Common myeloid progenitor, CD34-positive (primary cell): ENCODE measurements around the gene CABLES1.

Source experiments
- CTCF ChIA-PET: fragments of 350-600 bp; sonication (Branson Sonifier 250); formaldehyde crosslinking; loops from one replicate; lab custom pipeline; 2021; ENCODE audit warnings: antibody characterized with exemption; lab: Charles Lee
- POLR2A ChIA-PET: fragments of 350-600 bp; sonication (Branson Sonifier 250); formaldehyde crosslinking; loops from one replicate; lab custom pipeline; 2021; ENCODE audit warnings: antibody characterized with exemption; lab: Charles Lee
- DNase-seq, 3 donors: peaks; one replicate each; pipeline versions ENCODE4 v3.0.0 to v3.0.0-alpha.2; 2013
- H3K27ac ChIP-seq, 2 experiments: 1 replicate in 1 of 2; 2 replicates in 1 of 2; pipeline ENCODE4 v1.7.0; 2013; ENCODE audit warnings: inconsistent platforms in 2 of 2, low read length in 2 of 2, mild to moderate bottlenecking in 2 of 2, low read depth in 1 of 2, moderate library complexity in 1 of 2; ENCODE audit not compliant: severe bottlenecking in 2 of 2, insufficient read depth in 1 of 2, poor library complexity in 1 of 2
- H3K27me3 ChIP-seq, 5 experiments: replicated peaks in 2 of 5; 1 replicate in 3 of 5; 2 replicates in 2 of 5; pipeline versions ENCODE4 v1.6.1 to v1.7.0; 2013; ENCODE audit warnings: low read length in 4 of 5, mild to moderate bottlenecking in 2 of 5, moderate library complexity in 2 of 5, inconsistent platforms in 1 of 5; ENCODE audit not compliant: insufficient read depth in 5 of 5, control insufficient read depth in 4 of 5
- H3K36me3 ChIP-seq, 4 experiments: 1 replicate in 2 of 4; 2 replicates in 2 of 4; pipeline versions ENCODE4 v1.6.1 to v1.7.0; 2013; ENCODE audit warnings: low read length in 3 of 4, control low read depth in 1 of 4, mild to moderate bottlenecking in 1 of 4; ENCODE audit not compliant: control insufficient read depth in 4 of 4, insufficient read depth in 4 of 4
- H3K4me1 ChIP-seq, 4 experiments: 1 replicate in 3 of 4; 2 replicates in 1 of 4; pipeline versions ENCODE4 v1.6.1 to v1.7.1; 2013; ENCODE audit warnings: low read length in 3 of 4, mild to moderate bottlenecking in 3 of 4, control low read depth in 1 of 4, inconsistent platforms in 1 of 4, moderate library complexity in 1 of 4; ENCODE audit not compliant: control insufficient read depth in 4 of 4, insufficient read depth in 4 of 4; ENCODE audit errors: control extremely low read depth in 1 of 4
- H3K4me3 ChIP-seq, 7 experiments: 1 replicate in 4 of 7; 2 replicates in 3 of 7; pipeline versions ENCODE4 v1.5.1 to v1.7.0; 2013; ENCODE audit warnings: mild to moderate bottlenecking in 7 of 7, low read length in 6 of 7, moderate library complexity in 6 of 7, inconsistent platforms in 2 of 7, low read depth in 2 of 7, control low read depth in 1 of 7; ENCODE audit not compliant: insufficient read depth in 4 of 7, control insufficient read depth in 1 of 7; ENCODE audit errors: extremely low read depth in 1 of 7
- H3K9me3 ChIP-seq, 5 experiments: 1 replicate in 4 of 5; 2 replicates in 1 of 5; pipeline versions ENCODE4 v1.6.1 to v1.7.1; 2013; ENCODE audit warnings: low read length in 4 of 5, mild to moderate bottlenecking in 2 of 5, inconsistent platforms in 1 of 5, low read depth in 1 of 5, moderate library complexity in 1 of 5; ENCODE audit not compliant: control insufficient read depth in 4 of 5, insufficient read depth in 2 of 5; ENCODE audit errors: control extremely low read depth in 1 of 5
- WGBS: methylation state at CpG from one replicate; pipeline ENCODE4 v1.1.5; 2013; ENCODE audit not compliant: insufficient coverage; 5-methylcytosine and 5-hydroxymethylcytosine counted together

CABLES1 gene

DNA sequence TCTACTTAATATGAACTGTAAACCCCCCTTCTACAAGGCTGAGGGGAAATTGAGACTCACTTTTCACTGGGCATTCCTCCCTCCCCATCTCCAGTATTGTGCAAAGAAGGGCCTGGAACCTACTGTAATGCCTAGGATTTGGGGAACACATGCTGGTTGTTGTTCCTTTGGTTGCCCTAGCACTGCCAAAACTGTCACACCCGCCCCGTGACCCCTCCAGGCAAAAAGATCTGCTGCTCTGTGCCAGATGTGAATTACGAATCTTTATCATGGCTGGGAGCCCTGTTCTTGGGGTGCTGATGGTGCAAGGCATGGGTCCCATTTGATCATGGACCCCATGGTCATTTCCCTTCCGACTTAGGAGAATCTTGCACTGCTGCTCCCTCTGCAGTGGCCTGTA lies 95.4 kb downstream of the CABLES1 start:
- POLR2A ChIA-PET, result no interaction called here
- H3K4me1 ChIP-seq, result peaks cover 7 to 40% (median 34%) of the 10 kb centered on the region in 4 experiments

DNA sequence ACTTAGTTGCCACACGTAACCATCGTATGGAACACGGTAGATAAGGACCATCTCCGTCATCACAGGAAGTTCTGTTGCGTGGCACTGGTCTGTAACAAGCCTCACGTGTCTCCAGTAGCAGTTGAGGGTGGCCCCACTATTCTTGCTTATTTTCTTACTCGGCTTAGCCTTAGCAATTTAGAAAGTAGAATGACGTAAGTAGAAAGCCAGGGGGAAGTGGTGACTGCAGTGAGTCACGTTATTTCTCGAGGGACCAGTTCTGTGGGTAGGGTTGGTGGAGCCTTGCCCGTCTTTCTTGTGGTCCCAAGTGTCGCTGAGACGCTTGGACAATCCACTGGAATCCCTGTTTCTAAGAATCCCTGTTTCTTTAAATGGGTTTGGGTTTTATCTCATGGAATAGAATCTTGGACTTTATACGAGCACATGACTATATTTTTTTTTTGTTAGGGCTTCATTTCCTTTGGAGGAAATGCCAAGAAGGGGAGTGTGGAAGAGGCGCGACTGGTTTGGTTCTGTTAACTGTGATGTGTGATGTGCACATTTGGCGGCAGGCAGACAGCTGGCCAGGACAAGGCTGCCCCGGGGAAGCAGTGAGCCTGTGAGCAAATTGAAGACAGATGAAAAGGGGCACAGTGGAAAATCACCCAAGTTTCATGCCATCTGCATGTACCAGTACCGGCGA lies 96.2 kb downstream of the CABLES1 start:
- H3K4me3 ChIP-seq, result no peak overlapping the region
- DNase-seq, result peak; percentile 99 to 100 (median 99)
- WGBS, result 15% methylated on average over 17 of the region's 20 CpGs
- ChIA-PET POLR2A (no interaction called here), CTCF (interaction anchor here (1.0 to 2.1 kb wide), 3 partner anchors 11 to 60 kb away, joined by 3 to 4 read pairs (median 3); no protein-coding TSS in a partner anchor)
- H3K27ac ChIP-seq, result peak overlapping the region; percentile 97 to 98
- peaks cover 0 to 20% (median 6%) of the 10 kb centered on the region in 4 experiments for H3K36me3 ChIP-seq
- no peaks in the 10 kb centered on the region for H3K9me3 ChIP-seq
- H3K4me1 ChIP-seq, result peaks cover 7 to 40% (median 32%) of the 10 kb centered on the region in 4 experiments
- H3K27me3 ChIP-seq, result no peaks in the 10 kb centered on the region

More for the DNA sequence above, 95.4 kb downstream of the CABLES1 start:
- 100% methylated on average over 4 of the region's 4 CpGs for WGBS
- no peaks in the 10 kb centered on the region for H3K9me3 ChIP-seq
- H3K4me3 ChIP-seq, result no peak overlapping the region
- H3K27me3 ChIP-seq, result no peaks in the 10 kb centered on the region
- CTCF ChIA-PET, result interaction anchor here (1.2 to 12.9 kb wide), 2 partner anchors 14 to 20 kb away, joined by 3 to 147 read pairs; no protein-coding TSS in a partner anchor
- peak overlapping the region; percentile 97 to 98 for H3K27ac ChIP-seq
- peak in 2 of 3 donors; percentile 18 to 39 for DNase-seq
- peaks cover 0 to 20% (median 6%) of the 10 kb centered on the region in 4 experiments for H3K36me3 ChIP-seq

DNA sequence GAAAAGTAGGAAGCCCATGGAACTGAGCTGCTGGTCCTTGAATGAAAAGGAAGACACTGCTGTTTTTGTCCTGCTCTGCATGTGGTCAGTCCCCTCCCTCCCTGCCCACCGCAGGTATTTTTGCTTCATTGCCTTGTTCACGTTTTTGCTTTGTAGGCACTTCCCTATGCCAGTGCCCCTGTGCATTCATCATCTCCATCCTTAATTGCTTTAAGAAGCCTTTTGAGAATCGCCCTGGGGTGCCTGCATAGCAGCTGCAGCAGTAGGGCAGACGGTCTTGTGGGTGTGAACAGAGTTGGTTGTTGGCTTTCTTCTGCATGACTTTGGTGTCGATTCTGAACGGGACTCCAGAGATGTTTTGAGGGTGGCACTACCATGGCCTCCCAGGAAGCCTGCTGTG lies 97.0 kb downstream of the CABLES1 start:
- no peaks in the 10 kb centered on the region for H3K9me3 ChIP-seq
- peaks cover 0 to 18% (median 6%) of the 10 kb centered on the region in 4 experiments for H3K36me3 ChIP-seq
- 98% methylated on average over 5 of the region's 6 CpGs for WGBS
- ChIA-PET CTCF (interaction anchor here (1.0 to 2.1 kb wide), 3 partner anchors 10 to 61 kb away, joined by 3 to 4 read pairs (median 3); no protein-coding TSS in a partner anchor), POLR2A (no interaction called here)
- H3K4me3 ChIP-seq, result no peak overlapping the region
- H3K27me3 ChIP-seq, result no peaks in the 10 kb centered on the region
- peak in 1 of 3 donors; percentile 25 for DNase-seq
- peak overlapping the region; percentile 87 to 98 for H3K27ac ChIP-seq
- H3K4me1 ChIP-seq, result peaks cover 7 to 41% (median 35%) of the 10 kb centered on the region in 4 experiments

DNA sequence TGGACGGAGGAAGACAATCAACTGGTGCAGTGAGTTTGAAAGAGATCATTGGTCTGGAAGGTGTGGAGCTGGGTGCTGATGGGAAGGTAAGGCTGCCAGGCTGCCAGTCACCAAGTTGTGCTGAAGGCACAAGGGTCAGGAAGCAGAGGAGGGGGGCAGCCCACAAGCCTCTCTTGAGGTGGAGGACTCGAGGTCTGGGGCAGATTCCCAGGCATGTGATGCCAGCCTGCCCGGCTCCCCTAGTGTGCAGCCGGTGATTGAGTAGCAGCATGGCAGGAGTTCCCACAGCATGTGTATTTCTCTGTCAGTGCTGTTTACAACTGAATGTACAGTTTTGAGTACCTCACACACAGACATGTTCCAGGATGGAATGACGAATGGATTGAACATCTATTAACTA lies 99.3 kb downstream of the CABLES1 start:
- ChIA-PET CTCF (interaction anchor here (0.5 to 5.1 kb wide), 2 partner anchors 26 to 150 kb away, joined by 4 to 31 read pairs; no protein-coding TSS in a partner anchor), POLR2A (interaction anchor here (0.6 to 0.8 kb wide), 2 partner anchors 25 to 177 kb away, joined by 3 read pairs; no protein-coding TSS in a partner anchor)
- no peak for DNase-seq
- Histone ChIP-seq H3K9me3 (no peaks in the 10 kb centered on the region), H3K27me3 (no peaks in the 10 kb centered on the region), H3K4me1 (peaks cover 5 to 40% (median 33%) of the 10 kb centered on the region in 4 experiments), H3K27ac (no peak overlapping the region), H3K36me3 (peaks cover 0 to 32% (median 7%) of the 10 kb centered on the region in 4 experiments), H3K4me3 (no peak overlapping the region)
- WGBS, result 35% methylated on average over 4 of the region's 5 CpGs

DNA sequence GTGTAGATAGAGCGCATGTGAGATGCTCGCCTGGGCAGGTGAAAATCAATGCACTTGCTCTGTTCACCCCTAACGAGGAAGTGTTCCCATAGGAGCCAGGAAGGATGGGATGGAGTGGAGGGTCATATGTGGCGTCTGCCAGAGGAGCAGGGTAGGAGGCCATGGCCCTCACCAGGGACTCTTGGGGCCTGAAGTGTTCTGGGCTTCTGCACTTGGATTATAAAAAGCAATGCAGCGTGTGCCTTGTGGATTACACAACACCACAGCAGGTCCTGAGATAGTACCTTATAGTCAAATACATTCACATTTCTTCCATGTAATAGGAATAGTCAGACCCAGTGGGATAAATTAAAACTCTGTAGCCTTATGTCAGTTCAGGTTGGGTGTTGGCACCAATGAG lies 100.1 kb downstream of the CABLES1 start:
- DNase-seq, result no peak
- Histone ChIP-seq H3K36me3 (peaks cover 0 to 32% (median 8%) of the 10 kb centered on the region in 4 experiments), H3K27me3 (no peaks in the 10 kb centered on the region), H3K4me3 (no peak overlapping the region), H3K27ac (no peak overlapping the region), H3K4me1 (peaks cover 5 to 37% (median 33%) of the 10 kb centered on the region in 4 experiments), H3K9me3 (no peaks in the 10 kb centered on the region)
- ChIA-PET POLR2A (interaction anchor here (0.8 kb wide), 1 partner anchor 25 kb away, joined by 3 read pairs; no protein-coding TSS in a partner anchor), CTCF (interaction anchor here (0.7 to 5.1 kb wide), 7 partner anchors 18 to 142 kb away, joined by 3 to 31 read pairs (median 4); no protein-coding TSS in a partner anchor)
- 93% methylated on average over 2 of the region's 5 CpGs for WGBS

DNA sequence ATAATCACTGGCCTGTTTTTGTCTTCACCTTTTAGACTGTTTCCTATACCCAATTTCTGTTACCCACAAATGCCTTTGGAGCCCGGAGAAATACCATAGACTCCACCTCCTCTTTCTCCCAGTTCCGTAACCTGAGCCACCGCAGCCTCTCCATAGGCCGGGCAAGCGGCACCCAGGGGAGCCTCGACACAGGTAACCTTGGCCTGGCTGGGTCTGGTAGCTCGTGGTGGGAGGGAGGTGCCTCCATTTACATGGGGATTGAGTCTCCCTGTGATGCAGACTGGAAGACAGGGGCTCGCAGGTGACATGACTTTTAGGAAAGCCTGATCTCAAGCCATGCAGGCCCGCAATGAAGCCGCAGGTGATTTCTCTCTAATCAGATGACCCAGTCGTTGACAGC lies 100.6 kb downstream of the CABLES1 start:
- no peak overlapping the region for H3K27ac ChIP-seq
- no peaks in the 10 kb centered on the region for H3K9me3 ChIP-seq
- DNase-seq, result no peak
- peaks cover 5 to 32% (median 29%) of the 10 kb centered on the region in 4 experiments for H3K4me1 ChIP-seq
- no peak overlapping the region for H3K4me3 ChIP-seq
- H3K36me3 ChIP-seq, result peaks cover 0 to 32% (median 8%) of the 10 kb centered on the region in 4 experiments
- ChIA-PET CTCF (interaction anchor here (0.7 to 5.1 kb wide), 10 partner anchors 8 to 141 kb away, joined by 3 to 31 read pairs (median 4); no protein-coding TSS in a partner anchor), POLR2A (no interaction called here)
- H3K27me3 ChIP-seq, result no peaks in the 10 kb centered on the region
- 90% methylated on average over 11 of the region's 11 CpGs for WGBS
